HG03175 (cell line): ENCODE results near the gene HAGH.
"Not testable (repeated sequence)": the region's sequence is repeated elsewhere in the genome, so short reads cannot be mapped to it uniquely, and the experiment has no call there.

Experiments used
- ATAC-seq: cut with Tn5 transposase; IDR thresholded peaks from one replicate; pipeline ENCODE4 v1.9.1; 2021; ENCODE audit warnings: mild to moderate bottlenecking, moderate library complexity; ENCODE audit not compliant: unreplicated experiment

The HAGH gene

DNA sequence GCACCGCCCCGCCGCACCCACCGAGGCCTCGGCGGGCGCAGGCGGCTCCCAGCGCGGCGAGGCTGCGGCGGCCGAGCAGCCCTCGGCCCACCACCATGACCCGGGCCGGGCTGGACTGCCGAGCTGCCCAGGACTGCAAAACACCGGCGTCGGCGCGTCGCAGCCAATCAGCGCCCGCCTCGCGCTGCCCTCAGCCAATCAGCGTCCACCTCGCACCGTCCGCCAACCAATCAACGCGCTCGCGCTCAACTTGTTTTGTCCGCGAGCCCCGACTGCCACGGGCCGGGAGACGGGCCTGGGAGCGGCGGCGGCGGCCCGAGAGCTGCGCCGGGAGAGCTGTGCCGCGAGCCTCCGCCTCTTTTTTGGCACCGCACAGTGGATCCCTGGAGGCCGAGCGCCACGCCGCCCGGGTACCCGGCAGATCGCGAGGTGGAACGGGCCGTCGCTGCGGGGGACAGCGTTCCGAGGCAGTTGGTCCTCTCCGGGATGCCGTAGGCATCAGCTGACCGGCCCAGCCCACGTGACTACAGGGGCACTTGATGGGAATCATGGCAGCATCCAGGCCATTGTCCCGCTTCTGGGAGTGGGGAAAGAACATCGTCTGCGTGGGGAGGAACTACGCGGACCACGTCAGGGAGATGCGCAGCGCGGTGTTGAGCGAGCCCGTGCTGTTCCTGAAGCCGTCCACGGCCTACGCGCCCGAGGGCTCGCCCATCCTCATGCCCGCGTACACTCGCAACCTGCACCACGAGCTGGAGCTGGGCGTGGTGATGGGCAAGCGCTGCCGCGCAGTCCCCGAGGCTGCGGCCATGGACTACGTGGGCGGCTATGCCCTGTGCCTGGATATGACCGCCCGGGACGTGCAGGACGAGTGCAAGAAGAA lies at the start of gene HAGH, which contains the start of gene FAHD1:
HAGH (minus strand) TSS at position 135 of the 883 bp plus-strand sequence; CDS start at position 97, 38 bp downstream.
FAHD1 (plus strand) TSS at position 516 of the 883 bp plus-strand sequence; CDS start at position 549, 33 bp downstream.
- ATAC-seq, result peak; percentile 83

DNA sequence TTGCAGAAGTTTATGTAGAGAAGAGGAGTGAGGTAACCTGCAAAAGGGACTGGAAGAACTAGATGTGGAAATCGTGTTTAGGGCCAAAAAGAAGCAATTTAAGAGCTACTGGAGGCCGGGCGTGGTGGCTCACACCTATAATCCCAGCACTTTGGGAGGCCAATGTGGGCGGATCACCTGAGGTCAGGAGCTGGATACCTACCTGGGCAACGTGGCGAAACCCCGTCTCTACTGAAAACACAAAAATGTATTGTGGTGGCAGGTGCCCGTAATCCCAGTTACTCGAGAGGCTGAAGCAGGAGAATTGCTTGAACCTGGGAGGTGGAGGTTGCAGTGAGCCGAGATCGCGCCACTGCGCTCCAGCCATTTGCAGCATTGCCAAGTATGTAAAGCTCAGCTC lies 49.4 kb upstream of the HAGH start:
- not testable (repeated sequence) for ATAC-seq

DNA sequence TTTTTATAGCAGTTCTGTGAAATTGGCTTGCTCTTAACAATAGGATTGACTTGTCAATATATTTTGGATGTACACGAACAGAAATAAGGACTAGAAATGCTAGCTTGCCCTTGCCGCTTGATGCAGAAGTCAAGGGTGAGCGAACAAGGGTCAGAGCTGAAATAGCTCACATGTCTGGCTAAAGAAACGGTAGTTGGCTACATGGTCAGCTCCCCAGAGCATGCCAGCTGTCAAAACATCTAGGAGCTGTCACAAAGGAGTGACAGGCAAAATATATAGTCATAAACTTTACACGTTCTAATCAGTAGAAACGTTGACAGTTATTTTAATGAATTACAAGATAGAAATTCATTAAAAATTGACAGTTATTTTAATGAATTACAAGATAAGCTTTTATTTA lies 48.2 kb upstream of the HAGH start:
- ATAC-seq, result no peak

DNA sequence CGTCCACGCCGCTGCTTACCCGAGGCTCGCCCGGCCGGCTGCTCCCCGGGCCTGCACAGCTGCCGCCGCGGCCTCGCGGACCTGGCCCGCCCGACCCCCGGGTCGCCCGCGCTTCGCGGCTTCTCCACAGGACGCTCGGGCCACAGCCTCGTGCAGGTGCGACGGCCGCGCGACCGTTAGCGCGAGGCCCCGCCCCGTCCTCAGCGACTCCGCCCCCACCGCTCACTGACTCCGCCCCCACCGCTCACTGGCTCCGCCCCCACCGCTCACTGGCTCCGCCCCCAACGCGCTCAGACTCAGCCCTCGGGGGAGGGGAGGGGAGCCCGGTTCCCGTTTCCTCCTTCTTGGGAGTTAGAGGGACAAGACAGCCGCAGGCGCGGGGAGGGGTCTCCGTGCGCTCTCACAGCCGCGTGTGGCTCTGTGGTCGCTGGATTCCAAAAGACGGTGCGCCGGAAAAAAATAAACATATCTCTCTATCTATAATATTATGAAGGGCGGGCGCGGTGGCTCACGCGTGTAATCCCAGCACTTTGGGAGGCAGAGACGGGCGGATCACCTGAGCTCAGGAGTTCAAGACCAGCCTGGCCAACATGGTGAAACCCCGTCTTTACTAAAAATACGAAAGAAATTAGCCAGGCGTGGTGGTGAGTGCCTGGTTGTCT lies 45.5 kb upstream of the HAGH start, which contains the start of gene MEIOB:
MEIOB (minus strand) TSS at position 191 of the 662 bp plus-strand sequence. CDS start 3,989 bp downstream, outside the sequence.
- ATAC-seq, result no peak

DNA sequence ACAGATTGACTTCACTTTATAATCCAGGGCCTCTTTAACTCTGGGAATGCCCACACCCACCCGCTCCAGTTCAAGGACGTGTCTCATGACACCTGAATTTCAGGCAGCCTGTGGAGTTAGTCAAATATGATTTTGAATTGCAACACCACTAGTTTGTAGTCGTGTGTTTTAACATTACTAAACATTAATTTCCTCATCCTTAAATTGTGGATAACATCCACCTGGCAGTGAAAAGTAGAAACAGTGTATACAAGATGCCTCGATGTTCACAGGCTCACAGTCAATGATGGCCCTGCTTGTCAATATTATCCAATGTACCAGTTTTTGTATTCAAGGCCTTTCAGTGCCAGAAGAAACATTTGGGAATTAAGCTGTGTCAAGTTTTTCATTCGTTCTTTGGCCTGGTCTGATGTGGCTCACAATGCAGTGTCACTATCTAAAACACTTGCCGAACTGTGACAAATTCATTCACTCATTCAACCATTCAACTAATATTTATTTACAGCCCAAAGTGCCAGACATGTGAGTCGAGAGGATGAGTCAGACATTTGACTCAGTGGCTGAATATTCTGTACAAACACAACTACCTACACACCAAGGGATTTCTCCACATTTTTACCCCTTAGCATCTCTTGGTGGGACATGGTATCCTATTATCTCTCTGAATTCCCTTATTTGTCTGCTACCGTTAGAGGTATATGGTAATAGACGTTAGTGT lies 43.9 kb upstream of the HAGH start:
- ATAC-seq, result no peak

DNA sequence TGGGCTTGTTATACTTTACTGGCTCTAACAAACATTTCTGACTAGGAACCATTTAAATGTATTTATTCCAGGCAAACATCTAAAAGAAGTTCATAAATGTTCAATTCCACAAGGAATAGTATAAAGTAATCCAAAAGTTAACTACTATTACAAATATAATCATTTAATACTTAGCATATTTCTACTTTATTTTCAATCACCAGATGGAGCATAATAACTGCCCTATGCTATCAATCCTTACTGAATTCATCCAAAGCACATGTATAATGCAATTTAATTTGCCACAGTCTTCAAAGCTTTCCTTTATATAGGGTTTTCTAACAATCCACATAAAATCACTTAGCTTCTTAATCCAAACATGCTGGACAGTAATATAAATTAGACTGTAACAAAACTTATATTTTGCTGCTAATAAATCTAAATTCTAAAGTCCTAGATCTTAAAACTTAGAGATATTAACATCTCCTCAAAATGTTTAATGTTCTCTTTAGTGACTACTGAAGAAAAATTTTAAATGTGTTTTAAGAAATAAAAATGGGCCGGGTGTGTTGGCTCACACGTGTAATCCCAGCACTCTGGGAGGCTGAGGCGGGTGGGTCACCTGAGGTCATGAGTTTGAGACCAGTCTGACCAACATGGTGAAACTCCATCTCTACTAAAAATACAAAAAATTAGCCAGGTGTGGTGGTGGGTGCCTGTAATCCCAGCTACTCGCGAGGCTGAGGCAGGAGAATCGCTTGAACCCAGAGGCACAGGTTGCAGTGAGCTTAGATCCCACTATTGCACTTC lies 39.5 kb upstream of the HAGH start:
- no peak for ATAC-seq

DNA sequence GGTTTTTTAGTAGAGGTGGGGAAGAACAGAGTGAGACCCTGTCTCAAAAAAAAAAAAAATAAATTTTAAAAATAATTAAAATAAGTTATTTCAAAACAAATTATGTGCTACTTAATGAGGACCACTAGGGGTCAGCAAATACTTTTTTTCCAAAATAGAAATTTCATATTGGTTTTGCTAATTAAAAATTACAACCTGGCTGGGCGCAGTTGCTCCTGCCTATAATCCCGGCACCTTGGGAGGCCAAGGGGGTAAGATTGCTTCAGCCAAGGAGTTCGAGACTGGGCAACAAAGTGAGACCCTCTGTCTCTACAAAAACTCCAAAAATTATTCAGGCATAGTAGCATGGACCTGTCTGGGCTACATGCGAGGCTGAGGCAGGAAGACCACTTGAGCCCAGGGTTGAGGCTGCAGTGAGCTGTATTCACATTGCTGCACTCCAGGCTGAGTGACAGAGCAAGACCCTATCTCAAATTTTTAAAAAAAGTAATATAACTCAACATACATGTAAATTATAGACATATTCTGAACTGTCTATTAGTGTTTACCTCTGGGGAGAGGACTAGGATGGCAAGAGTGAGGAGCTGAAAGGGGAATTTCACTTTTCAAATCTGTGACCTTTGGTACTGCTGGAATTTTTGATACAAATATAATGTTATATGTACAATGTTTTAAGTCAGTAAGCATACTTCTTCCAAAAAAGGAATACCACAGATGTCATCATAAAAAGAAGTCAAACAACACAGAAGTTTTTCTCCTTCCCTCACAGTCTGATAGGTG lies 37.2 kb upstream of the HAGH start:
- ATAC-seq, result no peak

DNA sequence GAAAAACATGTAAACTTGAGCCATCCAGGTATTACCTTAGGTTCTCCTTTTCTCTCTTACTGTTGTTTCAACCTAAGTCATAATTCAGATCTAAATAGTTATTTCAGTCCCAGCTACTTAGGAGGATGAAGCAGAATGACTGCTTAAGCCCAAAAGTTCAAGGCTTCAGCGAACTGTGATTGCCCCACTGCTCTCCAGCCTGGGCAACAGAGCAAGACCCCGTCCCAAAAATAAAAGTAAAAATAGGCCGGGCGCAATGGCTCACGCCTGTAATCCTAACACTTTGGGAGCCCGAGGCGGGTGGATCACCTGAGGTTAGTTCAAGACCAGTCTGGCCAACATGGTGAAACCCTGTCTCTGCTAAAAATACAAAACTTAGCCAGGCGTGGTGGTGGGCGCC lies 35.8 kb upstream of the HAGH start:
- ATAC-seq, result no peak

DNA sequence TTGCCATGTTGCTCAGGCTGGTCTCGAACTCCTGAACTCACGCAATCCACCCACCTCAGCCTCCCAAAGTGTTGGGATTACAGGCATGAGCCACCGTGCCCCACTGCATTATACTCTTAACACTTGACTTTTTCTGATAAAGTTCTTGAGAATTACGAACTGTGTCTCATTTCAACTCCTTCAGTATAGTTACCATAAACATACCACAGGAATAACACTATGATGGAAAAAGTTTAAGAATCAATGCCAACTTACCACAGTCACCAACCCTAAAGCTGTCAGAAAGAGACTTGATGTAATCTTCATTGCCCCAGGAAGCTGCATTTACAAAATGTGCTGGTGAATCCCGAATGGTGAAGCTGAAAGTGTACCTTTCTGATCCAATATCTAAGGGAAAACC lies 35.1 kb upstream of the HAGH start:
- ATAC-seq, result no peak

DNA sequence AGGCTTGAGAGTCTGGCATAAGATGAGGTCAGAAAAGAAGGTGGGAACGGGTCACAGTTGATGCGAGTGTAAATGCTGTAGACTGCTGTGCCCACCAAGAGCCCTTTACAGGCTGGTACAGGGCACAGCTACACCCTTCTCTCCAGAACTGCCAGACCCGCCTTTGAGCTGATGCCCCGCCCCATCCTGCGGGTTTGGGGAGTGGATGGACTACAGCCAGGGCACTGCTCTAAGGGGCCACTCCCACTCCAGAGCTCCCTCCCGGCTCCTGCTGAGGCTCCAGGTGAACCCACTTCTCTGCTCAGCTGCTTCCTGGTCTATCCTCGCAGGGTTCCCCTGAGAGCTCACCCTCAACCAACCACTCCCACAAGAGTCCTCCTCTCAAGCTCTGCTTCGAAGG lies 33.0 kb upstream of the HAGH start:
- ATAC-seq, result no peak

DNA sequence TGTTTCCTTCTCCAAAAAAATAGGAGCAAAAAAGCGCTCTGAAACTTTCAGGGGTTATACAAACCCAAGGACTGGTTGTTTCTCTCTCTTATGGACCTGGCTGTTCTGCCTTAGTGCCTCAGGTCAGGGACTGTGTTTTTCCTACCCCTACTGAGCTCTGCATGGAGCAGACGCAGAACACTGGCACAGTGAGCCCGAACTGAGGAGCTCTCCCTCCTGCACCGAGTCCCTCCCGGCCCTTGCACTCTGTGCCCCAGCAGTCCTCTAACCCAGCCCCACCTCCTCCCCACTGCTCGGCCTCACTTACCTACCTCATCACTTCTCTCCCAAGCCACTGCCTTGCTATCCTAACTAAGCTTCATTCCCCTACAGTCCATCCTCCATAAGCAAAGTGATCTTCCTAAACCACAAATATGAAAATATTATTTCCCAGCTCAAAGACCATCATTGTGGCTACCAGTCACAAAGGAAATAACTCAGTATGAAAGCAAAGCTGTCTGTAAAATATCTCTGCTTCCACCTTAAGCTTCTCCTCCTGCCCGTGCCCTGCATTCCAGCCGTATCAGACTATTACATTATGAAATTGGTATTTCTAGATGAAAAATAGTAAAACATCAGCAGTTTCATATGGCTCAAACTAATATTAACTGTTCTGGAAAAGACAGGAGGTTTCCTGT lies 31.7 kb upstream of the HAGH start:
- ATAC-seq, result no peak

DNA sequence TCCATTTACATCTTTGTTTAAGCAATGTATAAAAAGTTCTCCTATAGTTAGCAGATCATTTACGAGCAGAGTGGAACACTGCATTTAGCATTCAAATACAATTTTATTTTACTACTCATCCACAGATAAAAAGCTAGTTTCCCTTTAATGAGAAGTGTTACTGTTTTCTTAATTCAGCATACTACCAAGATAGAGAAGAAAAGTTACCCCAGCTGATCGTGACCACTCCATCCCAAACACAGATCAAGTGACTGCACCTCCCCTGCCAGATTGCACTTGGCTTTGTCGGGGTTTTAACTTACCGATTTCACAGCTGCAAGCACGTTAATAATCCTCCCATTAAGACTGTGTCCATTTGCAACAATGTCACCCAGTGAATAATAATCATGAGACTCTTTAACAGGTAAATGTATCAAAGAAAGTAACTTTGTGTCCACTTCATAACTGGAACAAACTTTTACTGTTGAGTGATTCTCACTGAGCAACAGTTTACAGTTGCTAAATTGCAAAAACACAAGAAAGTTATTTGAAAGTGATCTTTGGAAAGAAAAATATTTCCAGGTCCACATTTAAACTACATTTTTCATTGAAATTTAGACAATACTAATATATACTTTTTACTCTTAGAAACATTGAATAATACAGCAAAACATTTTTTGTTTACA lies 30.9 kb upstream of the HAGH start:
- no peak for ATAC-seq

DNA sequence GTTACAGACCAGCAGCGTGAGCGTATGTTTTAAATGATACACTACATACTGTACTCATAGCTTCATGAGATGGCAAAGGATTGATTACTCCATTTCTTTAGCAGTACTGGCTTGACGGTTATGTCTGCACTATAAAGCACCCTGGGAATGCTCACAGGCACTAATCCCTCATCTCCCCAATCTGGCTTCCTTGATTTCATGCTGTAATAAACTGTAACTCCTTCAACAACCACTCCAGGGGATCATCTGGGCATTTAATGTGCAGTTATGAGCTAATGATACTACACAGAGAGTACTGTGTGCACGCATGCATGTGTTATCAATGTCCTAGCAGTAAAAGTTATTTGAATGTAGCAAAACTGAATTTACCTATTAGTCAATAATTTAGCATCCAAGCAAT lies 25.2 kb upstream of the HAGH start:
- ATAC-seq, result no peak

DNA sequence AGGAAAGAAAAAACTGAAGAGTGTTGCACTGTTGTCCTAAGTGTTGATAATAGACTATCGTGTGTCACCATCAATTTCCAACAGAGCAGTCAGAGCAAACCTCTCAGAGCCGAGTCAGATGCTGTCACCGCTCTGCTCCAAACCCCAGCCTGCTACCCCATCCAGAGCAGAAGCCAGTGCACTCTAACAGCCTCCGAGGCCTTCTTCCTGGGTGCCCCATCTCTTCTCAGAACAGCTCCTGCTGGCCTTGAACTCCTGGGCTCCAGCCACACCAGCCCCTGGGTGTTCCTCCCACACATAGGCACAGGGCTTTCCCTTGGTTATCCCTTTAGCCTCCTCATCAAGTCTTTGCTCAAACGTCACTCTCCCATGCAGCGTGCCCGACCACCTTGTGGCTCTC lies 24.4 kb upstream of the HAGH start:
- no peak for ATAC-seq

DNA sequence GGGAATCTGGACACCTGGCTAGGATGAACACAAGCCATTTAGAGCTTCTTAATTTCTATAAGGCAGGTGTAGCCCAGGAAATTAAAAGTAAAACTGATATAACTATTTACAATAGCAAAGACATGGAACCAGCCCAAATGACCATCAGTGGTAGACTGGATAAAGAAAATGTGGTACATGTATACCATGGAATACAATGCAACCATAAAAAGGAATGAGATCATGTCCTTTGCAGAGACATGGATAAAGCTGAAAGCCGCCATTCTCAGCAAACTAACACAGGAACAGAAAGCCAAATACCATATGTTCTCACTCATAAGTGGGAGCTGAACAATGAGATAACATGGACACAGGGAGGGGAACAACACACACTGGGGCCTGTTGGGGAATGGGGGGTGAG lies 19.8 kb upstream of the HAGH start:
- no peak for ATAC-seq

DNA sequence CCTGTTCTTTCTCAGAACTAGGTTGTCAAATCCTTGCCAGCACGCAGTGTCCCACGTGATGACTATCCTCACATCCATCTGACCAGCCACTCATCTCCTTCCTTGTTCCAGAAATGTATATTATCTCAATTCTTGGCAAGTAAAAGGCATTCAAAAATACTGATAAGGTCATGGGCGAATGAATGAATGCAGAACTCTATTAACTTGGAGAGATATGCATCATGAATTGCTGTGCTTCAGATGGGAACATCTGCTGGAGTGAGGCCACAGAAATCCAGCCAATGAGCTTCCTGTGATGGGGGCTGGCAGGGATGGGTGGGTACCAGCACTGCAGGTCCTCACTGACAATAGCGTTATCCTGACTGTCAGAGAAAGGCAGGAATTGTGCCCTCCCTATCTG lies 19.4 kb upstream of the HAGH start:
- no peak for ATAC-seq

DNA sequence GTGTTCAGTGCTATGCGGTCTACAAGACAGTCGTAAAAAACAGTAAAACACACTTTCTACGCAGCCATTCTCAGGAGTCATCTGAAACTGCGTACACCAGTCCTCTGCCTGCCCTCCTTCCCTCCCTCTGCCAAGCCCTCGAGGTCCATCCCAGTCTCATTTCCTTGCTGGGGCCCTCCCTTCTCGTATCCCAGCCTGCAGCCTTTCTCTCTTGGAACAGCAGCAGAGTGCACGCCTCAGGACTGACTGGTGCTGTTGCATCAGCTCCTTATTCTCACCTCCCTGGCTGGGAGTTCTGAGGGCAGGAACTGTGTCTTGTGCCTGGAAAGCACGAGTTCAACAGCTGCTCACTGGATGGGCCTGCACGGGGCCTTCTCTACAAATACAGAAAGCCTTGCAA lies 12.9 kb upstream of the HAGH start:
- ATAC-seq, result no peak

DNA sequence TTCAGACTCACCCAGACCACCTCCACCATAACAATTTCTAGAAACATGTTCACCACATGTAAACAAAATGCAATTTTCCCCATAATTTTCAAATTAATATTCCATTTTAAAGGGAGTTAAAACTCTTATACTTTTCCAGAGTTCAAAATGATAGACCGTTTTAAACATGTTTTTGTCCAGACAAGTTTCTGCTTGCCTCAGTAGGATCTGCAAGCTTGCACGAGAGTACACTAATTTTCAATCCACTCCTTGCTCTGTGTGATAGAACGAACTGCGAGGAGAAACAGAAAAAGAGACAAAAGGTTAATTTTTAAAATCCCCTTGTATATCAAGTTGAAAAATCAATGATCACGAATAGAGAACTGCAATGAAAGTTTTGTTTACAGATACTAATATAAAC lies 7.5 kb upstream of the HAGH start:
- ATAC-seq, result no peak
